Tibial nerve (tissue), 4 donors: ENCODE results near the gene POGZ.

Source experiments
- CTCF ChIP-seq, 5 experiments: fragments of 200-600 bp in 3 of 5; fragments of 450-650 bp in 2 of 5; sonication (generic) in 3 of 5; IDR thresholded peaks; one replicate each; pipeline ENCODE4 v1.5.1; 2016 to 2019; ENCODE audit warnings: antibody characterized with exemption in 5 of 5, mild to moderate bottlenecking in 3 of 5, moderate library complexity in 2 of 5
- EP300 ChIP-seq, 2 donors: sonication (generic); formaldehyde crosslinking; IDR thresholded peaks; one replicate each; pipeline ENCODE4 v1.6.1; 2017; ENCODE audit warnings: antibody characterized with exemption in 2 of 2, mild to moderate bottlenecking in 1 of 2

GRCh38 chr1:151403612-151404011 lies 55.7 kb downstream of the POGZ start:
- no peak for TF ChIP-seq CTCF (IDR thresholded peaks at IDR 0.05)
- no peak for TF ChIP-seq EP300 (IDR thresholded peaks at IDR 0.05)
